H1 (cell line): ENCODE measurements around the gene CARD11. TPM values are rescaled to one million over a fixed set of nuclear protein-coding genes. Genes with fewer than 3 reads are reported as not detected.

ENCODE experiments used
- CTCF ChIA-PET: fragments of 300-600 bp; sonication (Branson Sonifier 250); formaldehyde crosslinking; loops from one replicate; lab custom pipeline; 2021; ENCODE audit not compliant: partially characterized antibody; lab: Charles Lee
- POLR2A ChIA-PET: fragments of 300-600 bp; sonication (Branson Sonifier 250); formaldehyde crosslinking; loops from one replicate; lab custom pipeline; 2021; ENCODE audit warnings: inconsistent platforms; ENCODE audit not compliant: partially characterized antibody; lab: Charles Lee
- DNase-seq, 2 experiments: peaks; one replicate each; pipeline versions ENCODE4 v3.0.0 to v3.0.0-alpha.2; 2010 to 2022; ENCODE audit warnings: low spot score in 2 of 2, low read depth in 1 of 2, mixed read lengths in 1 of 2
- FAIRE-seq: peaks from 2 replicates; lab custom pipeline; 2011; peaks lifted over from hg19 to GRCh38; lab: Jason Lieb, UNC
- H2AFZ ChIP-seq: 2 replicates; pipeline ENCODE4 v1.8.1; 2012; ENCODE audit warnings: low read length, inconsistent platforms
- H2AK5ac ChIP-seq: 2 replicates; pipeline ENCODE4 v1.6.1; 2013; ENCODE audit warnings: low read depth, low read length
- H2BK120ac ChIP-seq: replicated peaks from 2 replicates; pipeline ENCODE3; 2013; ENCODE audit warnings: low read depth, low read length, inconsistent platforms
- H2BK12ac ChIP-seq: 2 replicates; pipeline ENCODE4 v1.6.1; 2013; ENCODE audit warnings: low read depth, low read length
- H2BK15ac ChIP-seq: 2 replicates; pipeline ENCODE4 v1.6.1; 2013; ENCODE audit warnings: low read length
- H2BK20ac ChIP-seq: 2 replicates; pipeline ENCODE4 v1.6.1; 2013; ENCODE audit warnings: low read length
- H2BK5ac ChIP-seq: 2 replicates; pipeline ENCODE4 v1.6.1; 2013; ENCODE audit warnings: low read depth, low read length
- H3K14ac ChIP-seq: 2 replicates; pipeline ENCODE4 v1.6.1; 2013; ENCODE audit warnings: inconsistent platforms; ENCODE audit not compliant: insufficient read length
- H3K18ac ChIP-seq: 2 replicates; pipeline ENCODE4 v1.6.1; 2013; ENCODE audit warnings: low read length; ENCODE audit errors: extremely low read depth
- H3K23ac ChIP-seq: 2 replicates; pipeline ENCODE4 v1.6.1; 2013; ENCODE audit warnings: inconsistent platforms; ENCODE audit not compliant: insufficient read length
- H3K23me2 ChIP-seq: 2 replicates; pipeline ENCODE4 v1.6.1; 2013; ENCODE audit warnings: low read depth, low read length
- H3K27ac ChIP-seq: 2 replicates; pipeline ENCODE4 v1.6.1; 2011; ENCODE audit warnings: low read depth, low read length, inconsistent platforms
- H3K27me3 ChIP-seq, 4 experiments: replicated peaks in 1 of 4; 1 replicate in 1 of 4; 2 replicates in 3 of 4; pipeline versions ENCODE4 v1.6.1 to v1.8.1; 2011 to 2013; ENCODE audit warnings: low read length in 3 of 4, mild to moderate bottlenecking in 3 of 4, inconsistent platforms in 2 of 4, mixed read lengths in 2 of 4, moderate library complexity in 1 of 4; ENCODE audit not compliant: control insufficient read depth in 3 of 4, insufficient read depth in 3 of 4; ENCODE audit errors: extremely low read depth in 1 of 4
- H3K36me3 ChIP-seq, 4 experiments: 2 replicates each; pipeline versions ENCODE4 v1.6.1 to v1.8.1; 2011 to 2013; ENCODE audit warnings: mild to moderate bottlenecking in 4 of 4, low read length in 3 of 4, moderate library complexity in 2 of 4, control low read depth in 1 of 4, inconsistent platforms in 1 of 4; ENCODE audit not compliant: insufficient read depth in 4 of 4, control insufficient read depth in 2 of 4
- H3K4ac ChIP-seq: replicated peaks from 2 replicates; pipeline ENCODE3; 2013; ENCODE audit warnings: low read length, low read depth, mixed read lengths, inconsistent platforms; ENCODE audit not compliant: insufficient read length
- H3K4me1 ChIP-seq, 4 experiments: replicated peaks in 1 of 4; 1 replicate in 1 of 4; 2 replicates in 3 of 4; pipeline versions ENCODE4 v1.6.1 to v1.8.1; 2011 to 2013; ENCODE audit warnings: low read length in 3 of 4, inconsistent platforms in 2 of 4, mixed read lengths in 1 of 4; ENCODE audit not compliant: insufficient read depth in 4 of 4, control insufficient read depth in 3 of 4
- H3K4me2 ChIP-seq, 2 experiments: 2 replicates each; pipeline versions ENCODE4 v1.6.1 to v1.8.1; 2011 to 2013; ENCODE audit warnings: low read depth in 2 of 2, low read length in 2 of 2, control low read depth in 1 of 2, inconsistent platforms in 1 of 2, mild to moderate bottlenecking in 1 of 2; ENCODE audit not compliant: insufficient read depth in 1 of 2
- H3K4me3 ChIP-seq, 4 experiments: fragments of 200-600, 300-600 bp in 1 of 4; sonication (generic), shearing (Covaris generic), sonication (Bioruptor Twin) in 1 of 4; 2 replicates each; pipeline versions ENCODE4 v1.5.1 to v1.8.1; 2011 to 2016; ENCODE audit warnings: low read length in 4 of 4, low read depth in 3 of 4, control low read depth in 2 of 4, inconsistent platforms in 2 of 4, mild to moderate bottlenecking in 2 of 4, mixed read lengths in 1 of 4, moderate library complexity in 1 of 4; ENCODE audit not compliant: insufficient read depth in 2 of 4; ENCODE audit errors: extremely low read depth in 1 of 4
- H3K56ac ChIP-seq: replicated peaks from 2 replicates; pipeline ENCODE3; 2013; ENCODE audit warnings: low read depth, mild to moderate bottlenecking, mixed read lengths, low read length, inconsistent platforms; ENCODE audit not compliant: insufficient read length
- H3K79me1 ChIP-seq: 2 replicates; pipeline ENCODE4 v1.6.1; 2013; ENCODE audit warnings: low read depth, low read length, control low read depth
- H3K79me2 ChIP-seq, 2 experiments: 2 replicates each; pipeline versions ENCODE4 v1.6.1 to v1.8.1; 2012 to 2013; ENCODE audit warnings: low read length in 2 of 2, mild to moderate bottlenecking in 2 of 2, inconsistent platforms in 1 of 2; ENCODE audit not compliant: insufficient read depth in 2 of 2, control insufficient read depth in 1 of 2
- H3K9ac ChIP-seq, 4 experiments: replicated peaks in 1 of 4; 1 replicate in 1 of 4; 2 replicates in 3 of 4; pipeline versions ENCODE4 v1.6.1 to v1.8.1; 2011 to 2013; ENCODE audit warnings: low read depth in 3 of 4, low read length in 3 of 4, control low read depth in 2 of 4, mild to moderate bottlenecking in 2 of 4, moderate library complexity in 2 of 4, inconsistent platforms in 1 of 4; ENCODE audit errors: extremely low read depth in 1 of 4
- H3K9me3 ChIP-seq, 2 experiments: 2 replicates each; pipeline versions ENCODE4 v1.6.1 to v1.8.1; 2012 to 2013; ENCODE audit warnings: mild to moderate bottlenecking in 2 of 2, moderate library complexity in 2 of 2, control low read depth in 1 of 2, inconsistent platforms in 1 of 2, low read depth in 1 of 2, low read length in 1 of 2, mixed read lengths in 1 of 2; ENCODE audit not compliant: insufficient read depth in 2 of 2
- H4K20me1 ChIP-seq, 2 experiments: replicated peaks in 1 of 2; 2 replicates each; pipeline versions ENCODE3 to v1.8.1; 2011 to 2013; ENCODE audit warnings: inconsistent platforms in 2 of 2, low read length in 2 of 2, mild to moderate bottlenecking in 1 of 2; ENCODE audit not compliant: insufficient read depth in 2 of 2, control insufficient read depth in 1 of 2
- H4K5ac ChIP-seq: 2 replicates; pipeline ENCODE4 v1.6.1; 2013; ENCODE audit warnings: low read length, low read depth, mixed read lengths, inconsistent platforms; ENCODE audit not compliant: insufficient read length
- H4K8ac ChIP-seq: 2 replicates; pipeline ENCODE4 v1.8.0; 2013; ENCODE audit warnings: mild to moderate bottlenecking, moderate library complexity, low read length, inconsistent platforms; ENCODE audit not compliant: insufficient read depth; ENCODE audit errors: extremely low read depth
- H4K91ac ChIP-seq: replicated peaks from 2 replicates; pipeline ENCODE3; 2013; ENCODE audit warnings: low read length, mixed read lengths, inconsistent platforms; ENCODE audit not compliant: insufficient read length
- BCL11A ChIP-seq, 2 experiments: IDR thresholded peaks; one replicate each; pipeline ENCODE4 v1.6.1; 2011; ENCODE audit warnings: low read depth in 2 of 2, low read length in 2 of 2, mild to moderate bottlenecking in 2 of 2
- NANOG ChIP-seq: IDR thresholded peaks from 2 replicates; pipeline ENCODE4 v1.6.1; 2011; ENCODE audit warnings: low read length, low read depth, mild to moderate bottlenecking, inconsistent platforms; ENCODE audit not compliant: insufficient read depth, poor library complexity, severe bottlenecking
- WGBS, 2 experiments: shearing (Covaris generic) in 1 of 2; methylation state at CpG; one replicate each; pipeline versions ENCODE4 v1.1.6 to v1.1.7; 2013 to 2015; ENCODE audit warnings: low lambda C conversion rate in 2 of 2, mixed read lengths in 2 of 2, inconsistent platforms in 1 of 2, low coverage in 1 of 2, missing lambda C conversion rate in 1 of 2; ENCODE audit not compliant: insufficient replicate concordance in 2 of 2, insufficient coverage in 1 of 2, insufficient read length in 1 of 2; ENCODE audit errors: extremely low coverage in 1 of 2, missing lambda C conversion rate in 1 of 2; 5-methylcytosine and 5-hydroxymethylcytosine counted together
- polyA plus RNA-seq, 7 experiments: library from polyadenylated mRNA; depleted of rRNA in 3 of 7; stranded (reverse) in 5 of 7; unstranded in 2 of 7; fragments of >200 nt in 5 of 7; fragments of 200-250 nt in 2 of 7; gene quantifications; 1 replicate in 5 of 7; 2 replicates in 1 of 7; 4 replicates in 1 of 7; pipeline versions ENCODE4 v1.2.1 to v1.2.3, GENCODE V29; 2011 to 2013; ENCODE audit warnings: missing spikeins in 2 of 7, mixed read lengths in 2 of 7
- total RNA-seq: library from RNA; stranded (reverse); fragmentation: NEBNext Ultra II Directional; extraction: Animal tissue kit (Norgen Biotek cat#: 25700); gene quantifications from 2 replicates; pipeline ENCODE4 v1.2.1, GENCODE V29; 2021

The CARD11 gene
- total and polyA plus RNA-seq, 2 of the 8 experiments (the other 6 are each of a cell fraction or from before 2014, with no cell fraction given): 12.6 to 29.8 TPM

DNA sequence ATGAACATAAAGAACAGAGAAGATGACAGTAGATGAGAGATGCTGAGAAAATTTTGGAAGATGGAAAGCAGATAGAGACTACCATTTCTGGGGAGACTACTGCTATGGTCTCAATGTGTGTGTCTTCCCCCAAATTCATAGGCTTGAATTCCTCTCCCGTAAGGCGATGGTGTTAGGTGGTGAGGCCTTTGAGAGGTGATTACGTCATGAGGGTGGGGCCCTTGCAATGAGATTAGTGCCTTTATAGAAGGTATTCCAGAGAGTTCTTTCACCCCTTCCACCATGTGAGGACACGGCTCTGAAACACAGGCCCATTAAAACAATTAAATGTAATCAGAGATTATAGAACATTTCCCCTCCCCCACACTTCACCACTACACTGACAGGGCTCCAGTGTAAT, 23.9 kb downstream of the CARD11 start:
- DNase-seq (no peak), FAIRE-seq (no peak)
- H3K18ac ChIP-seq: no peak overlapping the region
- no peak overlapping the region for H3K4me2 ChIP-seq
- H3K4ac ChIP-seq: no peak overlapping the region
- TF ChIP-seq BCL11A (IDR thresholded peaks at IDR 0.05; ENCODE audit: low read depth in 2 of 2, low read length in 2 of 2): no peak
- TF ChIP-seq NANOG: no peak
- H4K91ac ChIP-seq: no peak overlapping the region
- H3K14ac ChIP-seq: no peak overlapping the region
- H4K20me1 ChIP-seq: no peaks in the 10 kb centered on the region
- no peak overlapping the region for H3K56ac ChIP-seq
- no peak overlapping the region for H3K23ac ChIP-seq
- no peak overlapping the region for H3K4me3 ChIP-seq
- H3K36me3 ChIP-seq: no peaks in the 10 kb centered on the region
- WGBS, 2 experiments: 82% methylated on average over 4 of the region's 4 CpGs; no CpG with 5 or more reads in 1 of the 2 experiments
- H2BK5ac ChIP-seq: no peak overlapping the region
- H3K27ac ChIP-seq: no peak overlapping the region
- H3K23me2 ChIP-seq: no peaks in the 10 kb centered on the region
- no peaks in the 10 kb centered on the region for H3K79me2 ChIP-seq
- H3K9me3 ChIP-seq: peaks cover 0 to 4% of the 10 kb centered on the region in 2 experiments; a peak in 2 of 4 replicates
- H4K5ac ChIP-seq: no peak overlapping the region
- no peak overlapping the region for H2BK120ac ChIP-seq
- H3K9ac ChIP-seq: no peak overlapping the region
- POLR2A ChIA-PET: no interaction called here
- no peaks in the 10 kb centered on the region for H3K27me3 ChIP-seq
- H3K79me1 ChIP-seq: no peaks in the 10 kb centered on the region; the same call in 1 of the 2 replicates
- H4K8ac ChIP-seq: no peak overlapping the region
- no peak overlapping the region for H2BK20ac ChIP-seq
- no peak overlapping the region for H2AFZ ChIP-seq
- no peak overlapping the region for H2AK5ac ChIP-seq
- CTCF ChIA-PET: no interaction called here
- H3K4me1 ChIP-seq: no peaks in the 10 kb centered on the region
- H2BK15ac ChIP-seq: no peak overlapping the region
- no peak overlapping the region for H2BK12ac ChIP-seq
